Chondrocyte (in vitro differentiated cells): Measurements from ENCODE around the gene NOXO1. TPM values are rescaled to one million over a fixed set of nuclear protein-coding genes. Genes with fewer than 3 reads are reported as not detected.

Experiments used
- DNase-seq: peaks from one replicate; pipeline ENCODE4 v3.0.0; 2021; ENCODE audit warnings: mixed read lengths, low spot score
- H3K27ac Mint-ChIP-seq: one replicate; pipeline ENCODE4 v1.8.0; 2021; ENCODE audit warnings: mild to moderate bottlenecking, moderate library complexity, mixed read lengths; ENCODE audit not compliant: unreplicated experiment
- H3K27me3 Mint-ChIP-seq: 2 replicates; pipeline ENCODE4 v1.8.0; 2021; ENCODE audit warnings: low read depth, mixed read lengths
- H3K36me3 Mint-ChIP-seq: 2 replicates; pipeline ENCODE4 v1.8.0; 2021; ENCODE audit warnings: low read depth, mixed read lengths
- H3K4me1 Mint-ChIP-seq: 2 replicates; pipeline ENCODE4 v1.8.0; 2021; ENCODE audit warnings: low read depth, mild to moderate bottlenecking, mixed read lengths
- H3K4me3 Mint-ChIP-seq: one replicate; pipeline ENCODE4 v1.8.0; 2021; ENCODE audit warnings: mild to moderate bottlenecking, moderate library complexity, mixed read lengths; ENCODE audit not compliant: unreplicated experiment
- H3K9me3 Mint-ChIP-seq: 2 replicates; pipeline ENCODE4 v1.8.0; 2021; ENCODE audit warnings: low read depth, mixed read lengths
- CTCF ChIP-seq: fragments of 200-600 bp; sonication (generic); IDR thresholded peaks from 2 replicates; pipeline ENCODE4 v1.5.0; 2021; ENCODE audit warnings: antibody characterized with exemption, mild to moderate bottlenecking, moderate library complexity
- total RNA-seq: library from RNA; stranded (reverse); gene quantifications from 3 replicates; pipeline ENCODE4 v1.2.1, GENCODE V29; 2021

NOXO1 gene
- total RNA-seq, 1 donor from 2014 or later = 0.25 TPM

GRCh38 chr16:1938316-1938715 is 43.0 kb downstream of the NOXO1 start:
- Mint-ChIP-seq H3K27ac (no peak overlapping the region), H3K9me3 (no peaks in the 10 kb centered on the region), H3K4me3 (no peak overlapping the region), H3K4me1 (peaks cover 15% of the 10 kb centered on the region), H3K36me3 (peaks cover 10% of the 10 kb centered on the region), H3K27me3 (no peaks in the 10 kb centered on the region)
- TF ChIP-seq CTCF = no peak
- no peak for DNase-seq

GRCh38 chr16:1936945-1937479 is 44.3 kb downstream of the NOXO1 start:
- Mint-ChIP-seq H3K4me1 (peaks cover 8% of the 10 kb centered on the region), H3K27ac (no peak overlapping the region), H3K9me3 (no peaks in the 10 kb centered on the region), H3K27me3 (no peaks in the 10 kb centered on the region), H3K4me3 (no peak overlapping the region), H3K36me3 (peaks cover 10% of the 10 kb centered on the region)
- TF ChIP-seq CTCF = no peak
- DNase-seq = no peak

- Mint-ChIP-seq H3K36me3 (peaks cover 5% of the 10 kb centered on the region), H3K9me3 (no peaks in the 10 kb centered on the region), H3K4me1 (peaks cover 3% of the 10 kb centered on the region), H3K27ac (no peak overlapping the region), H3K27me3 (no peaks in the 10 kb centered on the region), H3K4me3 (no peak overlapping the region)
- DNase-seq = peak; percentile 87
- TF ChIP-seq CTCF = no peak
Observed at GRCh38 chr16:1933097-1933661, 48.1 kb downstream of the NOXO1 start.

- peak; percentile 81 for DNase-seq
- Mint-ChIP-seq H3K27ac (no peak overlapping the region), H3K9me3 (no peaks in the 10 kb centered on the region), H3K4me3 (no peak overlapping the region), H3K27me3 (no peaks in the 10 kb centered on the region), H3K36me3 (peaks cover 3% of the 10 kb centered on the region), H3K4me1 (peaks cover 3% of the 10 kb centered on the region)
- peak; percentile 47 for TF ChIP-seq CTCF
Observed at GRCh38 chr16:1932050-1933028, 48.9 kb downstream of the NOXO1 start.

- Mint-ChIP-seq H3K27ac (no peak overlapping the region), H3K27me3 (no peaks in the 10 kb centered on the region)
Observed at GRCh38 chr16:1930338-1930720, 50.9 kb downstream of the NOXO1 start.

More at GRCh38 chr16:1930338-1930720, 50.9 kb downstream of the NOXO1 start:
- no peak overlapping the region for H3K4me3 Mint-ChIP-seq
- H3K9me3 Mint-ChIP-seq = no peaks in the 10 kb centered on the region
- no peaks in the 10 kb centered on the region for H3K36me3 Mint-ChIP-seq
- TF ChIP-seq CTCF = no peak
- H3K4me1 Mint-ChIP-seq = peaks cover 3% of the 10 kb centered on the region
- no peak for DNase-seq
